ENCODE measurements around the gene PCDHGB4.

PCDHGB4 gene

GRCh38 chr5:141369994-141370848, 17.3 kb upstream of the PCDHGB4 start, which contains the start of gene PCDHGB3:
Gene PCDHGB3, plus strand, starts transcription at chr5:141370242. Its CDS starts 153 bp downstream, at chr5:141370395.
- H3K4me1 ChIP-seq (ENCODE audit: control insufficient read depth, low read length), result peaks cover 17% of the 10 kb centered on the region
- TF ChIP-seq CTCF (IDR thresholded peaks at IDR 0.05; ENCODE audit: low read depth, low read length, poor library complexity, severe bottlenecking) (peak; percentile 72), EZH2phosphoT487 (IDR thresholded peaks at IDR 0.05; ENCODE audit: borderline replicate concordance, low read length) (no peak)
- H3F3A ChIP-seq (ENCODE audit: control insufficient read depth, insufficient read depth), result 0 out of 2 replicates have a peak, but pooled peaks cover 3% of the 10 kb centered on the region
- H3K4me3 ChIP-seq (ENCODE audit: low read length), result peak within 1 kb of the TSS; percentile 73
- H3K27me3 ChIP-seq (ENCODE audit: control insufficient read depth, low read length), result no peaks in the 10 kb centered on the region
- H3K4me2 ChIP-seq (ENCODE audit: low read length), result peak within 1 kb of the TSS; percentile 64
- peaks cover 64% of the 10 kb centered on the region for H3K36me3 ChIP-seq (ENCODE audit: control insufficient read depth, low read length)
- peaks cover 37% of the 10 kb centered on the region for H3K79me2 ChIP-seq (ENCODE audit: control insufficient read depth, low read length)
- H4K20me1 ChIP-seq (ENCODE audit: control insufficient read depth, insufficient read depth, low read depth, low read length), result no peaks in the 10 kb centered on the region
- no peak within 1 kb of the TSS; the same call in 1 of the 2 replicates for H3K27ac ChIP-seq (ENCODE audit: low read depth, low read length)
- H3K9me3 ChIP-seq (ENCODE audit: control insufficient read depth, insufficient read depth, low read length), result peaks cover 59% of the 10 kb centered on the region
- no peaks in the 10 kb centered on the region for H3K9me2 ChIP-seq (replicated peaks; ENCODE audit: control insufficient read depth, low read length)

GRCh38 chr5:141371572-141372475, 15.7 kb upstream of the PCDHGB4 start:
- Histone ChIP-seq H3K9me3 (ENCODE audit: control insufficient read depth, insufficient read depth, low read length) (peaks cover 55% of the 10 kb centered on the region), H3K79me2 (ENCODE audit: control insufficient read depth, low read length) (peaks cover 31% of the 10 kb centered on the region)

More at GRCh38 chr5:141371572-141372475, 15.7 kb upstream of the PCDHGB4 start:
- peaks cover 17% of the 10 kb centered on the region for H3K4me1 ChIP-seq (ENCODE audit: control insufficient read depth, low read length)
- H3K27me3 ChIP-seq (ENCODE audit: control insufficient read depth, low read length), result no peaks in the 10 kb centered on the region
- 0 out of 2 replicates have a peak, but pooled peaks cover 3% of the 10 kb centered on the region for H3F3A ChIP-seq (ENCODE audit: control insufficient read depth, insufficient read depth)
- TF ChIP-seq EZH2phosphoT487 (IDR thresholded peaks at IDR 0.05; ENCODE audit: borderline replicate concordance, low read length) (no peak), CTCF (IDR thresholded peaks at IDR 0.05; ENCODE audit: low read depth, low read length, poor library complexity, severe bottlenecking) (no peak)
- H3K4me3 ChIP-seq (ENCODE audit: low read length), result no peak overlapping the region
- H3K4me2 ChIP-seq (ENCODE audit: low read length), result no peak overlapping the region
- H3K9me2 ChIP-seq (replicated peaks; ENCODE audit: control insufficient read depth, low read length), result no peaks in the 10 kb centered on the region
- H3K36me3 ChIP-seq (ENCODE audit: control insufficient read depth, low read length), result peaks cover 53% of the 10 kb centered on the region
- no peaks in the 10 kb centered on the region for H4K20me1 ChIP-seq (ENCODE audit: control insufficient read depth, insufficient read depth, low read depth, low read length)
- H3K27ac ChIP-seq (ENCODE audit: low read depth, low read length), result no peak overlapping the region

Measured in DOHH2 (cell line).